GM21423 (cell line): Measurements from ENCODE around the gene TBC1D3K.
"Not testable (repeated sequence)": the region's sequence is repeated elsewhere in the genome, so short reads cannot be mapped to it uniquely, and the experiment has no call there.

Experiments
- ATAC-seq: cut with Tn5 transposase; IDR thresholded peaks from one replicate; pipeline ENCODE4 v1.9.1; 2021; ENCODE audit warnings: mild to moderate bottlenecking, moderate library complexity; ENCODE audit not compliant: unreplicated experiment

TBC1D3K gene

GRCh38 chr17:37924115-37924514, at the start of gene TBC1D3K:
Gene TBC1D3K, plus strand, starts transcription at chr17:37924415. Its CDS starts 1,585 bp downstream, at chr17:37926000.
- not testable (repeated sequence) for ATAC-seq

- ATAC-seq = no peak
Measured at GRCh38 chr17:37884516-37884915, 39.7 kb upstream of the TBC1D3K start.

GRCh38 chr17:37885136-37885535, 39.1 kb upstream of the TBC1D3K start:
- ATAC-seq = no peak

GRCh38 chr17:37888881-37889280, 35.3 kb upstream of the TBC1D3K start:
- ATAC-seq = no peak

GRCh38 chr17:37896961-37897360, 27.3 kb upstream of the TBC1D3K start:
- not testable (repeated sequence) for ATAC-seq
